Peyer's patch (tissue), 4 donors: Measurements from ENCODE around the gene ARID1B.

Experiments
- POLR2A ChIP-seq, 2 donors: fragments of 450-650 bp; IDR thresholded peaks; one replicate each; pipeline ENCODE4 v1.5.1; 2017; ENCODE audit warnings: antibody characterized with exemption in 2 of 2, mild to moderate bottlenecking in 2 of 2, moderate library complexity in 2 of 2
- TF ChIP-seq, protein P1 (sequence below), 6 experiments: fragments of 450-650 bp in 4 of 6; fragments of 200-600 bp in 2 of 6; sonication (generic) in 1 of 6; IDR thresholded peaks; one replicate each; pipeline ENCODE4 v1.5.1; 2017 to 2019; ENCODE audit warnings: antibody characterized with exemption in 6 of 6, mild to moderate bottlenecking in 3 of 6, moderate library complexity in 1 of 6

DNA sequence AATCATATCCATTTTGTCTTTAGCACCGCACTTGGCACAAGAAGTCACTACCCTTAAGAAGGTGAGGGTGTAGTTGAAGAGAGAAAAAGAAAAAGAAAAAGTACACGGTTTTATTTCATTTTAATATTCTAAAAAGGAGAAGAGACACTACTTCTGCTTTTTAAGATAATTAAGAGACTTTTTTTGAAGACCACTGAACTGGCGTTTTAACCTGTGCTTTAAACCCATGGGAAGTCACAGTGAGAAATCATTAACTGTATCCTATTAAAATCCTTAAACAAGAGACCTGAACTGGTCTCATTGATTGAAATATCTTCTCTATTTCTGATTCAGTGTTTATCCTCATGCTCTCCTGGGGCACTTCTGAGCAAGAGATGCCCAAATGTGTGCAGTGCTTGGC lies 302.6 kb downstream of the ARID1B start:
- TF ChIP-seq, protein P1, sequence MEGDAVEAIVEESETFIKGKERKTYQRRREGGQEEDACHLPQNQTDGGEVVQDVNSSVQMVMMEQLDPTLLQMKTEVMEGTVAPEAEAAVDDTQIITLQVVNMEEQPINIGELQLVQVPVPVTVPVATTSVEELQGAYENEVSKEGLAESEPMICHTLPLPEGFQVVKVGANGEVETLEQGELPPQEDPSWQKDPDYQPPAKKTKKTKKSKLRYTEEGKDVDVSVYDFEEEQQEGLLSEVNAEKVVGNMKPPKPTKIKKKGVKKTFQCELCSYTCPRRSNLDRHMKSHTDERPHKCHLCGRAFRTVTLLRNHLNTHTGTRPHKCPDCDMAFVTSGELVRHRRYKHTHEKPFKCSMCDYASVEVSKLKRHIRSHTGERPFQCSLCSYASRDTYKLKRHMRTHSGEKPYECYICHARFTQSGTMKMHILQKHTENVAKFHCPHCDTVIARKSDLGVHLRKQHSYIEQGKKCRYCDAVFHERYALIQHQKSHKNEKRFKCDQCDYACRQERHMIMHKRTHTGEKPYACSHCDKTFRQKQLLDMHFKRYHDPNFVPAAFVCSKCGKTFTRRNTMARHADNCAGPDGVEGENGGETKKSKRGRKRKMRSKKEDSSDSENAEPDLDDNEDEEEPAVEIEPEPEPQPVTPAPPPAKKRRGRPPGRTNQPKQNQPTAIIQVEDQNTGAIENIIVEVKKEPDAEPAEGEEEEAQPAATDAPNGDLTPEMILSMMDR (IDR thresholded peaks at IDR 0.05) = no peak
- no peak for TF ChIP-seq POLR2A (IDR thresholded peaks at IDR 0.05)
